H9 (cell line): Measurements from ENCODE around the gene KLHL10. TPM values are rescaled to one million over a fixed set of nuclear protein-coding genes. Genes with fewer than 3 reads are reported as not detected.
A peak's percentile ranks its signal among the peaks of the same experiment; 100 is the strongest.

Experiments
- DNase-seq: peaks from one replicate; pipeline ENCODE4 v3.0.0-alpha.2; 2017
- H2AFZ ChIP-seq: one replicate; pipeline ENCODE4 v1.6.1; 2013; ENCODE audit warnings: mild to moderate bottlenecking, low read length, control low read depth, moderate library complexity
- H2AK5ac ChIP-seq: 2 replicates; pipeline ENCODE4 v1.6.1; 2013; ENCODE audit warnings: low read length, control low read depth, mixed read lengths; ENCODE audit not compliant: insufficient read length
- H2BK120ac ChIP-seq: one replicate; pipeline ENCODE4 v1.6.1; 2013; ENCODE audit warnings: low read depth, mild to moderate bottlenecking, low read length, control low read depth, inconsistent platforms; ENCODE audit not compliant: poor library complexity, severe bottlenecking
- H2BK12ac ChIP-seq: 2 replicates; pipeline ENCODE4 v1.6.1; 2013; ENCODE audit warnings: low read length, control low read depth, mixed read lengths, low read depth; ENCODE audit not compliant: insufficient read length
- H2BK15ac ChIP-seq: 2 replicates; pipeline ENCODE4 v1.6.1; 2013; ENCODE audit warnings: low read depth, low read length, control low read depth
- H2BK20ac ChIP-seq: one replicate; pipeline ENCODE4 v1.6.1; 2013; ENCODE audit warnings: low read depth, mild to moderate bottlenecking, low read length, control low read depth, inconsistent platforms; ENCODE audit not compliant: poor library complexity, severe bottlenecking
- H2BK5ac ChIP-seq: 2 replicates; pipeline ENCODE4 v1.6.1; 2013; ENCODE audit warnings: low read length, control low read depth, mixed read lengths; ENCODE audit not compliant: insufficient read length
- H3K14ac ChIP-seq: 2 replicates; pipeline ENCODE4 v1.6.1; 2013; ENCODE audit warnings: low read length, control low read depth; ENCODE audit not compliant: insufficient read depth
- H3K18ac ChIP-seq: 2 replicates; pipeline ENCODE4 v1.6.1; 2013; ENCODE audit warnings: low read depth, mild to moderate bottlenecking, mixed read lengths, low read length, control low read depth; ENCODE audit not compliant: insufficient read length
- H3K23ac ChIP-seq: 2 replicates; pipeline ENCODE4 v1.6.1; 2013; ENCODE audit warnings: low read length, control low read depth, mixed read lengths, low read depth; ENCODE audit not compliant: insufficient read length
- H3K23me2 ChIP-seq: 2 replicates; pipeline ENCODE4 v1.6.1; 2013; ENCODE audit warnings: low read depth, mild to moderate bottlenecking, mixed read lengths, low read length, control low read depth; ENCODE audit not compliant: insufficient read length, poor library complexity, severe bottlenecking
- H3K27ac ChIP-seq: 2 replicates; pipeline ENCODE4 v1.5.1; 2013; ENCODE audit warnings: low read length, control low read depth, mixed read lengths, low read depth; ENCODE audit not compliant: insufficient read length
- H3K27me3 ChIP-seq: 2 replicates; pipeline ENCODE4 v1.6.1; 2013; ENCODE audit warnings: low read length, control low read depth, inconsistent platforms; ENCODE audit not compliant: insufficient read depth
- H3K4ac ChIP-seq: 2 replicates; pipeline ENCODE4 v1.6.1; 2013; ENCODE audit warnings: low read depth, mild to moderate bottlenecking, control low read depth, inconsistent platforms, low read length, moderate library complexity
- H3K4me1 ChIP-seq: 2 replicates; pipeline ENCODE4 v1.6.1; 2013; ENCODE audit warnings: low read length, control low read depth, inconsistent platforms; ENCODE audit not compliant: insufficient read depth
- H3K4me2 ChIP-seq: 2 replicates; pipeline ENCODE4 v1.6.1; 2013; ENCODE audit warnings: low read length, control low read depth, mixed read lengths; ENCODE audit not compliant: insufficient read length, insufficient read depth
- H3K56ac ChIP-seq: 2 replicates; pipeline ENCODE4 v1.6.1; 2013; ENCODE audit warnings: low read depth, mild to moderate bottlenecking, mixed read lengths, low read length, control low read depth; ENCODE audit not compliant: insufficient read length
- H3K79me1 ChIP-seq: 2 replicates; pipeline ENCODE4 v1.6.1; 2013; ENCODE audit warnings: low read depth, mild to moderate bottlenecking, moderate library complexity, low read length, control low read depth, inconsistent platforms; ENCODE audit not compliant: insufficient read depth, poor library complexity, severe bottlenecking
- H3K79me2 ChIP-seq: 2 replicates; pipeline ENCODE4 v1.6.1; 2013; ENCODE audit warnings: low read length, control low read depth, inconsistent platforms; ENCODE audit not compliant: insufficient read depth
- H3K9ac ChIP-seq: 2 replicates; pipeline ENCODE4 v1.6.1; 2013; ENCODE audit warnings: low read length, control low read depth, mixed read lengths; ENCODE audit not compliant: insufficient read length; ENCODE audit errors: extremely low read depth
- H3K9me3 ChIP-seq: one replicate; pipeline ENCODE4 v1.6.1; 2013; ENCODE audit warnings: low read depth, low read length, inconsistent platforms; ENCODE audit not compliant: control insufficient read depth
- H3T11ph ChIP-seq: one replicate; pipeline ENCODE4 v1.6.1; 2013; ENCODE audit warnings: mild to moderate bottlenecking, low read length, control low read depth, inconsistent platforms
- H4K20me1 ChIP-seq: one replicate; pipeline ENCODE4 v1.6.1; 2013; ENCODE audit not compliant: control insufficient read depth, insufficient read length, insufficient read depth
- H4K5ac ChIP-seq: 2 replicates; pipeline ENCODE4 v1.6.1; 2013; ENCODE audit warnings: low read depth, mild to moderate bottlenecking, mixed read lengths, low read length, control low read depth; ENCODE audit not compliant: insufficient read length
- H4K8ac ChIP-seq: replicated peaks from 2 replicates; pipeline ENCODE4 v1.6.1; 2013; ENCODE audit warnings: low read length, control low read depth, mixed read lengths, low read depth; ENCODE audit not compliant: insufficient read length
- H4K91ac ChIP-seq: 2 replicates; pipeline ENCODE4 v1.6.1; 2013; ENCODE audit warnings: low read depth, mild to moderate bottlenecking, moderate library complexity, mixed read lengths, low read length, control low read depth; ENCODE audit not compliant: insufficient read length
- H3K27ac Mint-ChIP-seq, 3 experiments: 2 replicates in 2 of 3; 3 replicates in 1 of 3; pipeline ENCODE4 v1.8.0; 2020 to 2021; ENCODE audit warnings: mixed read lengths in 3 of 3, mild to moderate bottlenecking in 1 of 3, moderate library complexity in 1 of 3
- H3K27me3 Mint-ChIP-seq: 2 replicates; pipeline ENCODE4 v1.8.0; 2021; ENCODE audit warnings: low read depth, mild to moderate bottlenecking, moderate library complexity, mixed read lengths
- H3K36me3 Mint-ChIP-seq, 3 experiments: 2 replicates in 2 of 3; 3 replicates in 1 of 3; pipeline ENCODE4 v1.8.0; 2020 to 2021; ENCODE audit warnings: low read depth in 3 of 3, mixed read lengths in 3 of 3; ENCODE audit not compliant: insufficient read depth in 1 of 3
- H3K4me1 Mint-ChIP-seq, 2 experiments: 2 replicates each; pipeline ENCODE4 v1.8.0; 2020; ENCODE audit warnings: mixed read lengths in 2 of 2
- H3K4me3 Mint-ChIP-seq, 2 experiments: 2 replicates in 1 of 2; 3 replicates in 1 of 2; pipeline ENCODE4 v1.8.0; 2020 to 2021; ENCODE audit warnings: mild to moderate bottlenecking in 2 of 2, mixed read lengths in 2 of 2, moderate library complexity in 1 of 2
- H3K9me3 Mint-ChIP-seq, 2 experiments: 2 replicates in 1 of 2; 3 replicates in 1 of 2; pipeline ENCODE4 v1.8.0; 2020; ENCODE audit warnings: mild to moderate bottlenecking in 2 of 2, mixed read lengths in 2 of 2, moderate library complexity in 1 of 2
- CTCF ChIP-seq: fragments of 200-600 bp; sonication (generic); conservative IDR thresholded peaks from 3 replicates; pipeline ENCODE4 v1.8.0; 2021; ENCODE audit warnings: antibody characterized with exemption, mild to moderate bottlenecking
- WGBS: extraction: QIAGEN DNeasy Blood & Tissue Kit; methylation state at CpG from one replicate; pipeline ENCODE4 v1.1.7; 2013; ENCODE audit warnings: missing lambda C conversion rate, low lambda C conversion rate, mixed read lengths; ENCODE audit not compliant: insufficient read length; ENCODE audit errors: extremely low coverage; 5-methylcytosine and 5-hydroxymethylcytosine counted together
- total RNA-seq: library from RNA; stranded (reverse); gene quantifications from 2 replicates; pipeline ENCODE4 v1.2.1, GENCODE V29; 2021

The KLHL10 gene
- total RNA-seq, 1 experiment from 2014 or later, result 0.46 TPM

- no peak for TF ChIP-seq CTCF
- Histone ChIP-seq H2BK15ac (no peak overlapping the region), H3K79me2 (no peaks in the 10 kb centered on the region), H3K23me2 (no peaks in the 10 kb centered on the region), H4K8ac (no peak overlapping the region), H3T11ph (no peak overlapping the region), H2BK20ac (no peak overlapping the region), H3K4ac (no peak overlapping the region), H2AK5ac (no peak overlapping the region), H3K9me3 (no peaks in the 10 kb centered on the region), H3K56ac (no peak overlapping the region), H3K23ac (no peak overlapping the region), H4K91ac (no peak overlapping the region), H3K4me2 (no peak overlapping the region), H3K9ac (no peak overlapping the region), H2BK120ac (no peak overlapping the region), H3K27ac (no peak overlapping the region), H2AFZ (no peak overlapping the region), H3K79me1 (no peaks in the 10 kb centered on the region), H3K18ac (no peak overlapping the region), H3K27me3 (no peaks in the 10 kb centered on the region), H2BK5ac (no peak overlapping the region), H4K5ac (no peak overlapping the region), H2BK12ac (no peak overlapping the region), H4K20me1 (no peaks in the 10 kb centered on the region), H3K4me1 (no peaks in the 10 kb centered on the region), H3K14ac (no peak overlapping the region)
- no CpG with 5 or more reads among the region's 6 CpGs for WGBS
- Mint-ChIP-seq H3K27ac (peak overlapping the region in 1 of 3 experiments; percentile 62; a peak in 2 of 7 replicates), H3K27me3 (no peaks in the 10 kb centered on the region; the same call in 1 of the 2 replicates), H3K4me3 (no peak overlapping the region), H3K36me3 (peaks cover 68 to 95% (median 84%) of the 10 kb centered on the region in 3 experiments), H3K9me3 (no peaks in the 10 kb centered on the region), H3K4me1 (peaks cover 0 to 13% of the 10 kb centered on the region in 2 experiments; a peak in 3 of 4 replicates)
- no peak for DNase-seq
Observed at GRCh38 chr17:41882756-41883155, 45.1 kb downstream of the KLHL10 start.
